ENCODE measurements around the gene LILRB3.
"Not testable (repeated sequence)": the region's sequence is repeated elsewhere in the genome, so short reads cannot be mapped to it uniquely, and the experiment has no call there.

LILRB3 gene

DNA sequence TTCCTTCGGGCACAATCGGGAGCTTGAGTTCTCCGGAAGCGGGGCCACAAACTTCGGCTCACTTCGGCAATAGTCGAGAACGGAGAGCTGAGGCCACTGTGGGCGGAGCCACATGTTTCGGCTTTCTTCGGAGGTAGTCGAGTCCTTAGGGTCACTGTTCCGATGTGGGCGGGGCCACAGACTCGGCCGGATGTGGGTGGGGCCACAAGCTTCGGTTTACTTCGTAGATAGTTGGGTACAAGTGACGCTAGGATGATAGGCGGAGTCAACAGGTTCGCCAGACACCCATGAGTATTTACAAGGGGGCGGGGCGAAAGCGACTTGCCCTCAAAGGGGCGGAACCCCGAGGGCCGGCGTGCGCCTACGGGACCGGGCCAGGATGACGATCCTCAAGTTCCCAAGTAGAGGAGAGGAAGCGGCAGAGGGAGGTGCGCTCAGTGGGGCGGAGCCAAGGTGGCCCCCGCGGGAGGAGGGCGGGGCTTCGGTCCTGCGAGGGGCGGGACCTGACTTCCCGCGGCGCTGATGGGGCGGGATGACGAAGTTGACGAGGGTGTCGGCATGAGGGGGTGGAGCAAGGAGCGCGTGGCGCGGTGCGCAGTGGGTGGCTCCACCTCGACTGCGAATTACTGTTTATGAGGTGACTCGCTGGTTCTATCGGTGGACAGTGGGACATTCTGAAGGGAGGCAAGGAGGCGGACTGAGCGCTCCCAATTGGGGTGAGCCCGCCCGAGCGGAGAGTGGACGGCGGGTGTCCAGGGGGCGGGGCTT, 32.9 kb downstream of the LILRB3 start:
- Mint-ChIP-seq H3K9me3 (no peaks in the 10 kb centered on the region), H3K27me3 (no peaks in the 10 kb centered on the region), H3K36me3 (ENCODE audit: insufficient read depth) (peaks cover 31% of the 10 kb centered on the region), H3K4me3 (peak overlapping the region; percentile 94), H3K27ac (ENCODE audit: low read depth) (peak overlapping the region; percentile 99), H3K4me1 (peaks cover 43% of the 10 kb centered on the region)
- ATAC-seq (replicated peaks; ENCODE audit: extremely low read depth, poor library complexity, severe bottlenecking) = peak; percentile 60
- DNase-seq (ENCODE audit: low spot score in 2 of 2) = peak; percentile 100

DNA sequence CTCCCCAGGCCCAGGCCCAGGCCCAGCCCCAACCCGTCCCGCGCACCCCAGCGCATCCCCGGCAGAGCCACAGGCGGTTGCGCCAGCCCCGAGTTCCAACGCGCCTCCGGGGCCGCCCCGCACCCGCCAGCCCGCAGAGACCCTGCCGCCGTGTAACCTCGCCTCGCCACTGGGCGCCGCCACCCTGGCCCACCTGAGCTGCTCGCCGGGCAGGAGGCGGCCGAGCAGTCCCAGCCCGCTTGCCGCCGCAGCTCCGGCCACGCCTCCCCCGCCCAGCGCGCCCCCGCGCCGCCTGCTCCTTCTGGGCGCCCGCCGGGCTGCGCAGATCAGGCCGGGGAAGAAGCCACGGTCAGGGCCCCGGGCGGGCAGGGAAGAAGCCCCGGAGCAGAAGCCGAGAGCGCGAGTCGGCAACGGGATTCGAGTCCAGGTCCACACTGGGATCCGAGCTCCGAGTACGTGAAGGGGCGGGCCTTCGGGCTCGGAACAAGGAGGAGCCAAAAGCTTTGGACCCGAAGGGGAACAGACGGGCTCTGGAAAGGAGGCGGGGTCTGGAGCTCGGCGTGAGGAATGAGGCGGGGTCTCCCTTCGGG, 33.6 kb downstream of the LILRB3 start, which contains the start of gene MBOAT7:
Gene MBOAT7 (minus strand): TSS at position 436 of the 590 bp plus-strand sequence. CDS start 1,072 bp downstream, outside the sequence.
- peak within 1 kb of the TSS; percentile 99 for H3K27ac Mint-ChIP-seq (ENCODE audit: low read depth)
- H3K4me1 Mint-ChIP-seq = peaks cover 43% of the 10 kb centered on the region
- peaks cover 27% of the 10 kb centered on the region for H3K36me3 Mint-ChIP-seq (ENCODE audit: insufficient read depth)
- H3K9me3 Mint-ChIP-seq = no peaks in the 10 kb centered on the region
- H3K4me3 Mint-ChIP-seq = peak within 1 kb of the TSS; percentile 94
- DNase-seq (ENCODE audit: low spot score in 2 of 2) = no peak
- no peaks in the 10 kb centered on the region for H3K27me3 Mint-ChIP-seq
- peak; percentile 0 for ATAC-seq (replicated peaks; ENCODE audit: extremely low read depth, poor library complexity, severe bottlenecking)

DNA sequence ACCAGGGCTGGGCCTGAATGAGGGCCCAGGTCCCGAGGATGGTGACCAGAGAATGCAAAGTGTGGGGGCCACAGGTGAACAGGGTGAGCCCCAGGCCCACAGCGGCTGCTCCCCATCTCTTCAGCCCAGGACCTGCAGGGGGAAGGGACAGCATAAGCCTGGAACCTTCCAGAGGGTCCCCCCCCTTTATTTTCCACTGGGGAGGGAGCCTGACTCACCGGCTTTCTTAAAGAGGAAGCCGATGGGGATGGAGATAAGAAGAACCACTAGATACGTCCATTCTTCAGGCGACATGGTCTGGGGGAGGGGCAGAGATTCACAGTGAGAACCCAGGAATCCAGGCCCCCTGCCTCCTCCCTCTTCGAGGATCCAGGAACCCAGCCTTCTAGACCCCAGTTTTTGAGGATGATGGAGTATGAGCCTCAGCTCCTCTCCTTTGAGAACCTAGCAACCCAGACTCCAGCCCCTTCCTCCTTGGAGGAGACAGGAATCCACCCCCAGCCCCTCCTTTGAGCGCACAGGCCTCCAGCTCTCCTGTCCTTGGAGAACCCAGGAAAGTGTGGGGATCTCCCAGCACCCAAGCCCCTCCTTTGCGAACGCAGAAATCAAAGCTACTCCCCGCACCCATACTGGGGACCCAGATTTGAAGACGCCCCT, 34.5 kb downstream of the LILRB3 start:
- peaks cover 22% of the 10 kb centered on the region for H3K36me3 Mint-ChIP-seq (ENCODE audit: insufficient read depth)
- H3K4me3 Mint-ChIP-seq = peak overlapping the region; percentile 94
- ATAC-seq (replicated peaks; ENCODE audit: extremely low read depth, poor library complexity, severe bottlenecking) (no peak), DNase-seq (ENCODE audit: low spot score in 2 of 2) (no peak)
- H3K9me3 Mint-ChIP-seq = no peaks in the 10 kb centered on the region
- no peaks in the 10 kb centered on the region for H3K27me3 Mint-ChIP-seq
- peak overlapping the region; percentile 99 for H3K27ac Mint-ChIP-seq (ENCODE audit: low read depth)
- H3K4me1 Mint-ChIP-seq = peaks cover 42% of the 10 kb centered on the region

DNA sequence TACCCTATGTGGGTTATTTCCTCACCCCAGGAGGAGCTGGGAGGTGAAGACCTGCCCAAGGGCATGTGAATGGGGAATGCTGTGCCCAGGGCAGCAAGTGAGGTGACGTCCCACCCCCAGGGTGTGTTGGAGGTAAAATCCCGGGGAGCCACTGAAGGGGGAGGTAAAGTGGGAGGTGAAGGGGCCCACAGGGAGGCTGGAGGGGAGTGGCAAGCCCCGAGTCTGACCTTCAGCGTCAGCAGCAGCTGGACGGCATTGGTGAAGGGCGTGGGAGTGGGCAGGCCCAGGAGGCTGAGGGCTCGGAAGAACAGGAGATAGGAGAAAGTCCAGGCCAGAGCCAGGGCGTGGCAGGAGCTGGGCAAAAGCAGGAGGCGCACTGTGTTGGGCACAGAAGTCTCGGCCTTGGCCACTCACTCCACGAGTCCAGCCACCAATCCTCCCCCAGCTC, 35.8 kb downstream of the LILRB3 start:
- DNase-seq (ENCODE audit: low spot score in 2 of 2) (no peak), ATAC-seq (replicated peaks; ENCODE audit: extremely low read depth, poor library complexity, severe bottlenecking) (no peak)
- Mint-ChIP-seq H3K9me3 (no peaks in the 10 kb centered on the region), H3K36me3 (ENCODE audit: insufficient read depth) (peaks cover 18% of the 10 kb centered on the region), H3K27ac (ENCODE audit: low read depth) (no peak overlapping the region), H3K27me3 (no peaks in the 10 kb centered on the region), H3K4me1 (peaks cover 31% of the 10 kb centered on the region), H3K4me3 (peak overlapping the region; percentile 94)

DNA sequence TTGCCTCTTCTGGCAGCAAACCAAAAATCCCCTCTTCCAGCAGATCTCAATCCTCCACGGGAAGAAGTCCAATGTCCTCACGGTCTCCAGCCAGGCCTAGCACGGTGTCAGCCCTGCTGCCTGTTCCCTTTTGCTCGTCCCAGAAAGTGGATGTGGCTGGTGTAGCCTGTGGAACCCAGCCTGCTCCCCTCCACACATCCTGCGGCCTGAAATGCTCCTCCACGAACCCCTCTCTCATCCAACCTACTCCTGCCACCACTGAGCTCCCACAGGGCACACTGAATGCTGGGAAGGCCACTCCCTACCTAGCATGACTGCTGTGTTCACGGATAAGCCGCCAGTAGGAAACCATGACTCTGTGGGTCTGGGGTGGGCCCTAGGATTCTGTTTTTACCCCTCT, 36.5 kb downstream of the LILRB3 start:
- peaks cover 25% of the 10 kb centered on the region for H3K4me1 Mint-ChIP-seq
- ATAC-seq (replicated peaks; ENCODE audit: extremely low read depth, poor library complexity, severe bottlenecking) = no peak
- H3K9me3 Mint-ChIP-seq = no peaks in the 10 kb centered on the region
- DNase-seq (ENCODE audit: low spot score in 2 of 2) = no peak
- H3K36me3 Mint-ChIP-seq (ENCODE audit: insufficient read depth) = peaks cover 16% of the 10 kb centered on the region
- no peaks in the 10 kb centered on the region for H3K27me3 Mint-ChIP-seq
- no peak overlapping the region for H3K27ac Mint-ChIP-seq (ENCODE audit: low read depth)
- no peak overlapping the region for H3K4me3 Mint-ChIP-seq

DNA sequence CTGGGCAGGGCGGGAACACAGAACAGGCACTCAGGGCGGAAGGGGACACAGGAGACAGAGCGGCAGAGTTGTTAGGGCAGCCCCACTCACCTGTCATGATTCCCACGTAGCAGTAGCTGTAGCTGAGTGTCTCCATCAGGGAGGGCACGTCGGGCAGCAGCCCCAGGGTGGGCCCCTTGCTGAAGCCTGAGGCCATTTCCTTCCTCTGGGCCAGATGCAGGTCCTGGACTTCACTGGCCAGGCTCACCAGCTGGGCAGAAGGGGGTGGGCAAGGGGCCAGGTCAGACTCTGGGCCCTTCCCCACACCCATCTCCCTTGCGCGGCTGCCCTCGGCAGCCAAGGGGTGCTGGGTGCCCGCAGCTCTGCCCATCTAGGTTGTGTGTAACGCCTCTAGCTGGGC, 39.4 kb downstream of the LILRB3 start:
- Mint-ChIP-seq H3K27me3 (no peaks in the 10 kb centered on the region), H3K4me1 (peaks cover 18% of the 10 kb centered on the region), H3K9me3 (no peaks in the 10 kb centered on the region), H3K4me3 (no peak overlapping the region), H3K27ac (ENCODE audit: low read depth) (no peak overlapping the region), H3K36me3 (ENCODE audit: insufficient read depth) (peaks cover 5% of the 10 kb centered on the region)
- no peak for ATAC-seq (replicated peaks; ENCODE audit: extremely low read depth, poor library complexity, severe bottlenecking)
- DNase-seq (ENCODE audit: low spot score in 2 of 2) = no peak

DNA sequence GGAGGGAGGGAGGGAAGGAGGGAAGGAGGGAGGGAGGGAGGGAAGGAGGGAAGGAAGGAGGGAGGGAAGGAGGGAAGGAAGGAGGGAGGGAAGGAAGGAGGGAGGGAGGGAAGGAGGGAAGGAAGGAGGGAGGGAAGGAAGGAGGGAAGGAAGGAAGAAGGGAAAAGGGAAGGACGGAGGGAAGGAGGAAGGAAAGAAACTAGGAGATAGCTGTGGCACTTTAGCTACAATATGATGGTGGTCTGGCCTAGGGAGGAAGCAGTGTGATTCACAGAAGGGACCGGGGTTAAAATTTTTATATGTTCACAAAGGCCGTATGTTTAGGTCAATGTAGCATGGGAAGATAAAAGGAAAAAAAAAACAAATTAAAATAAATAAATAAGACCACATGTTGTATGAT, 40.9 kb downstream of the LILRB3 start:
- not testable (repeated sequence) for H3K27me3 Mint-ChIP-seq; H3K4me3 Mint-ChIP-seq; H3K27ac Mint-ChIP-seq (ENCODE audit: low read depth); H3K9me3 Mint-ChIP-seq; DNase-seq (ENCODE audit: low spot score in 2 of 2); H3K36me3 Mint-ChIP-seq (ENCODE audit: insufficient read depth); ATAC-seq (replicated peaks; ENCODE audit: extremely low read depth, poor library complexity, severe bottlenecking); H3K4me1 Mint-ChIP-seq

DNA sequence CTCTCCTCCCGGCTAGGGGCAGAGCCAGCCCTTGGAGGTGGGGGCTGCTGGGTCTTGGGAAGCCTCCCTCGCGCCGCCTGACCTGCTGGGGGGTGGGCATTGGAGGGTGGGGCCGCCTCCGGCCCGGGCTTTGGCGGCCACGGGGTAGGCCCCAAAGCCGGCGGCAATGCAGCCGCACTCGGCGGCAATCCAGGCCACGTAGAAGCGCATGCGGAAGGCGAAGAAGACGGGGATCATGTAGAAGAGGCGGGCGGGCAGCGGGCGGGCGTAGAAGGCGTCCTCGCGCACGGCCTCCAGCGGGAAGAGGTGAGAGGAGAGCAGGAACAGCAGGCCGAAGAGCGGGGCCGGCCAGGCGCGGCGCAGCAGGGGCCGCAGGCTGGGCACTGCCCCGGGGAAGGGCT, 42.1 kb downstream of the LILRB3 start:
- Mint-ChIP-seq H3K9me3 (no peaks in the 10 kb centered on the region), H3K36me3 (ENCODE audit: insufficient read depth) (peaks cover 5% of the 10 kb centered on the region), H3K27ac (ENCODE audit: low read depth) (no peak overlapping the region), H3K4me1 (no peaks in the 10 kb centered on the region), H3K4me3 (no peak overlapping the region), H3K27me3 (no peaks in the 10 kb centered on the region)
- ATAC-seq (replicated peaks; ENCODE audit: extremely low read depth, poor library complexity, severe bottlenecking) (no peak), DNase-seq (ENCODE audit: low spot score in 2 of 2) (no peak)

DNA sequence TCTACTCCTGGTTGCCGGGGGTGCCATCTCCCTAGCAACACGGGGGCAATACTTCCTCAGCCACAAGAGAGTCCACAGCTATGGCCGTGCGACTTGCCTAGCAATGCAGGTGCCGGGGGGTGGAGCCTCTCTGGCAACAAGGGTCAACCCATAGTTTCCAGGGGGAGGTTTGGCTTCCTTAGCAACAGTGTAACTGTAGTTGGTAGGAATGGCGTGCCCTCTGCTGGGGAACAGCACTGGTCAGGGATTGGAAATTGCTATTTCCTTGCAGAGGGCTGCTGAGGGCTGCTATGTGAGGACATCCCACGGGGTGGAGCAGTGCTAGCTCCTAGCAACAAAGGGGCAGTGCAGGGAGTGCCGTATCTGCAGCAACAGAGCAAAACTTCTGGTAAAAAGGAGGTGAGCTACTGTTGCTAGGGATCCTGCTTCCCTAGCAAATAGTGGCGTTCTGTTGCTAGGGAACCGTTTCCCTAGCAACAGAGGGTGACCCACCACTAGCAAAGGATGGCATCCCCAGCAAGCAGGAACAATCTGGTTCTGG, 42.8 kb downstream of the LILRB3 start:
- H3K9me3 Mint-ChIP-seq = no peaks in the 10 kb centered on the region
- no peaks in the 10 kb centered on the region for H3K27me3 Mint-ChIP-seq
- ATAC-seq (replicated peaks; ENCODE audit: extremely low read depth, poor library complexity, severe bottlenecking) (no peak), DNase-seq (ENCODE audit: low spot score in 2 of 2) (no peak)
- peaks cover 5% of the 10 kb centered on the region for H3K36me3 Mint-ChIP-seq (ENCODE audit: insufficient read depth)
- no peak overlapping the region for H3K27ac Mint-ChIP-seq (ENCODE audit: low read depth)
- H3K4me1 Mint-ChIP-seq = no peaks in the 10 kb centered on the region
- H3K4me3 Mint-ChIP-seq = no peak overlapping the region

DNA sequence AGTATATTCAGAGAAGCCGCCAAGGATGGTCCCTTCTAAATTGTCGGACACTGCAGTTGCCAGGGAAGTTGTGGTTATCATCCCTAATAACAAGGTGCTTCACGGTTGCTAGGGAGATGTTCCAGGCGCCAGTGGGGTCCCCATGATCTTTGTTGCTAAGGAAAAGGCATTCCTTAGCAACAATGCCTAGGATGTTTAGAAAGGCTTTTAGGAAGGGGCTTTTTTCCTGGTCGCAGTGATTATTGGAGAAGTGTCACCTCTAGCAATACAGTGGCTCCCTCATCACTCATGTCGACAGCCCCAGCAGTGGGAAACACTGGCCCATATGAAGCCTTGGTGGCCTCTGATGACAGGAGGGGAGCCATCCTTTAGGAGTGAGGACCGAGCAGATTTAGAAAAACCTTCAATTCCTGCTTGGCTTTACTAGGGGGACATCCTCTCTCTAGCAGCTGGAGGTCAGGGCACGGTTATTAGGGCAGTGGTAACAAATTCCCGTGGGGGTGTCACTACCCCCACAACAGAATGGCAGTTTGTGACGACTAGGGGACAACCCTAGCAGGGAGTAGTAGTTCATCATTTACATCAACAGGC, 43.5 kb downstream of the LILRB3 start:
- H3K36me3 Mint-ChIP-seq (ENCODE audit: insufficient read depth) = peaks cover 5% of the 10 kb centered on the region
- no peak for DNase-seq (ENCODE audit: low spot score in 2 of 2)

DNA sequence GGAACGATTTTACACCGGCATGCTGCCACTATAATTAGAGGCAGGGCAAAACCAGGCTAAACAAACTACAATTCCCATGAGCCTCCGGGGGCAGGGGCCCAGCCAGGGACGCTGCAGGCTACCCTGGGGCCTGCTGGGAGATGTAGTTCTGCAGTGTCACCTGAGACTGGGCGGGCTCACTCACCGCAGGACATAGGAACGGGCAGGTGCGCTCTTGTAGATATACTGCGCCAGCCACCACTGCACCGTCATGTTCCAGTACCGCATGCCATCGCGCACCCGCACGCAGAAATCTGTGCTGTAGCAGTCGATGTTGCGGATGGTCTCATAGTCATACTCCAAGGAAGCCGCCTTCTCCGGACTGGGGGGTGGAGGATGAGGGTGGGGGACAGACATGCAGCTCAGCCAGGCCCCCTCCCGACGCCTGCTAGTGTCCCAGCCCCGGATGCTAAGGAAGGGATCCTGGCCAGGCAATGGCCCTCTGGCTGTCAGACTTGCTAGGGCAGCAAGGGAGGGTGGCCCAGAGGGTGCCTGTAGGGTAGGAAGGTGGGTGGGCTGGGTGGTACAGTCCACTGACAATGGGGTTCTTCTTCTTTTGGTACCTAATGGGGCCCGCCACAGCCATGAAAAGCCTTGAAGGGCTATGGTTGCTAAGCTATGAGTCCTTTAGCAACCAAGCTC, 44.1 kb downstream of the LILRB3 start:
- Mint-ChIP-seq H3K27ac (ENCODE audit: low read depth) (no peak overlapping the region), H3K9me3 (no peaks in the 10 kb centered on the region), H3K4me1 (no peaks in the 10 kb centered on the region), H3K36me3 (ENCODE audit: insufficient read depth) (peaks cover 5% of the 10 kb centered on the region), H3K4me3 (no peak overlapping the region), H3K27me3 (no peaks in the 10 kb centered on the region)
- DNase-seq (ENCODE audit: low spot score in 2 of 2) = no peak
- peak; percentile 70 for ATAC-seq (replicated peaks; ENCODE audit: extremely low read depth, poor library complexity, severe bottlenecking)

More for the DNA sequence above, 43.5 kb downstream of the LILRB3 start:
- Mint-ChIP-seq H3K27ac (ENCODE audit: low read depth) (no peak overlapping the region), H3K9me3 (no peaks in the 10 kb centered on the region), H3K4me3 (no peak overlapping the region), H3K4me1 (no peaks in the 10 kb centered on the region), H3K27me3 (no peaks in the 10 kb centered on the region)
- no peak for ATAC-seq (replicated peaks; ENCODE audit: extremely low read depth, poor library complexity, severe bottlenecking)

Measured in central memory CD8-positive, alpha-beta T cell (primary cell).